Stimulated activated CD4-positive, alpha-beta T cell treated with anti-CD3 and anti-CD28 coated beads, Interleukin-1b, Interleukin-23, amount 100 ng/mL, for 24 hours (primary cell): ENCODE data around the gene CD300A.
"Not testable (repeated sequence)": the region's sequence is repeated elsewhere in the genome, so short reads cannot be mapped to it uniquely, and the experiment has no call there.

Source experiments
- DNase-seq, 4 experiments: peaks; one replicate each; pipeline ENCODE4 v3.0.0-alpha.2; 2020; ENCODE audit warnings: low read depth in 4 of 4, low spot score in 1 of 4

The CD300A gene

DNA sequence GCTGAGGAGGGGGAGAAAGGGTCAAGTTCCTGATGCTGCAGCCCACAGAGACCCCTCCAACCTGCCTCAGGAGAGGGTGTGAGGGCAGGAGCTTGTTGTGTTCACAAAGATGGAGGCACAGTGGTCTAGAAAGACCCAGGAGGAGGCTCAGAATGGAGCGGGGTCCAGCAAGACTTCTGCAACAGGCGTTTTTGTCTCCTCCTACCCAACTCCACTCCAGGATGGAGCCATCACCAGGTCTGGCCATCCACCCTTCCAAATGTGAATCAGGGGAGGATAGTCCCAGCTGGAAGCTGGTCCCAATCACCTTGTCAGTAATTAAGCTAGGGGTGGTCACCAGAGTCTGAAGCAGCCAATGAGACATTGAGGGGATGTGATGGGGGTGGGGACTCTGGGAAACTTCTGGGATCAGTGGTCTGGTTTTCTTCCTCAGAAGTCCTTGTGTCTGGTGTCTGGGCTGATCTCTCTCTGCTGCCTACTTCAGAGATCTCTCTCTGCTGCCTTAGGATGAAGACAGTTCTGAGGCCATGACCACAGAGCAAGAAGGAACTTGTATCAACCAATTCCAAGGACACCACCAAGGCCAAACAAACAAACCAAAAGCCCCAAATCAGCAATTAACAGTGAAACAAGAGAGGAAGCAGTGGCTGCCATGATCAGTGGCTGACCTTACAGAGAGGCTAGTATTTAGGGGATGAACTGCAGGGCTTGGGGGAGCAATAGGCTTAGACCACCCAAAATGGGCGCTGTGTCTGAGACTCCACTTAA, 50.3 kb downstream of the CD300A start:
- no peak for DNase-seq

- DNase-seq = not testable (repeated sequence)
Measured at GRCh38 chr17:74518413-74518981, 52.1 kb downstream of the CD300A start.

GRCh38 chr17:74520016-74520434, 53.6 kb downstream of the CD300A start:
- DNase-seq = no peak

DNA sequence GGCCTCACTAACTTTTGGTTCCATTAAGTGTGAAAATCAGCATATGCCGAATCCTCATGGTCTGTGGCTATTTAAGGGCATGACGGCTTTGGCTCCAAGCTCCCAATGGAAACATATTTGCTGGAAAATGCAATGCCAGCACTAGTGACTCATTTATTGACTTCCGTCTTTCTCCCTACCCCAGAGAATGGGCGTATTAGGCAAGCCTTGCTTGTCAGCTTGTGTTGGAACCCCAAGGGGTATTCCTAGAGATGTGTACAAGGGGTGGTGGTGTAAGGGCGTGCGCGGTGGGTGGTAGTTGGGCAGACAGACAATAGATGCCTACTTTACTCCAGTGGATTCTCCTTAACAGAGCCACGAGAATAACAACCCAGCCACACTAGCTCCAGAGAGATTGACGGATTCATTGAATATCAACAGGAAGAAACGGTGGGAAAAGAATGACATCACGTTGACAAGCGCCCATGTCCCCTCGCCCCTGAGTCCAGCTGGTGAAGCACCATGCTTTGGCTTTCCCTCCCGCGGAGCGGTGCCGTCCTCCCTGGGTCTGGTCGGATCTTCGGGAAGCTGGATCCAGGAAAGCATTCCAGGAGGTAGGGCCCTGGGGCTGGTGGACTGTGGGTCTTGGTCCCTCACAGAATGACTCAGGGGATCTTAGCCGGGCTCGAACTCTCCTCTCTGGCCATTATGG, 54.5 kb downstream of the CD300A start:
- no peak for DNase-seq

DNA sequence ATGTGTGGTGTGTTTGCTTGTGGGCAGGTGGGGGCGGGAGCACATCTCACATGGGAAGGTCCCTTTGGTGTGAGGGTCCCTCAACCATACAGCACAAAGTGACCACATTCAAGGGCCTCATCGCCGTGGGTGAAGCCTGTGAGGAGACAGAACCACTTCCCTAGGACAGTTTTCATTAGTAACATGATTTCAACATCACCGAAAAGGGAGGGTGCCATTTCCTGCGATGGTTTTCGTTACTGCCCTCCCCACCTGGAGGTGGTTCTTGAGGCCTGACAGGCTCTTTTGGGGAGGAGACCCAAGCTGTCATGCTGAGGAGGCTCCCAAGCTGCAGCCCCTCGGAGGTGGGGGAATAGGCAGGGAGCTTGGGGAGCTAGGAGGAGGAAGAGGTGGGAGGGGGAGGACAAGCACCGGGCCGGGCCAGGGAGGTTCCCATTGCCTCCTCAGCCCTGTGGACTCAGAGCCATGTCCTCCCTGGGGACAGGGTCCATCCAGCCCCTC, 55.3 kb downstream of the CD300A start:
- DNase-seq = no peak

- no peak for DNase-seq
Measured at GRCh38 chr17:74522381-74523105, 56.1 kb downstream of the CD300A start.

- no peak for DNase-seq
Measured at GRCh38 chr17:74523308-74523707, 56.9 kb downstream of the CD300A start.

GRCh38 chr17:74524653-74525464, 58.4 kb downstream of the CD300A start:
- DNase-seq = no peak

DNA sequence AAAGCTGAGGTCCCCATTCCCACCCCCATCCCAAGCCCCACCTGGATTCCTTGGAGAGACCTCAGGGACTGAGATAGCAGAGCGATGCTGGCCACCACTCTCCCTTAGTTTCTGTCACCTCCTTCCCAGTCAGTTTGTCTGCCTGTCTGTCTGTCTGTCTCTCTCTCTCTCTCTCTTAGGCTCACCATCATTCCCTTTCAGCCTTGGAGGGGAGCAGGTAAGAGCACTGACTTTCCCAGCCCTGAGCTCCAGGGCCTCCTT, 59.0 kb downstream of the CD300A start:
- DNase-seq = no peak

DNA sequence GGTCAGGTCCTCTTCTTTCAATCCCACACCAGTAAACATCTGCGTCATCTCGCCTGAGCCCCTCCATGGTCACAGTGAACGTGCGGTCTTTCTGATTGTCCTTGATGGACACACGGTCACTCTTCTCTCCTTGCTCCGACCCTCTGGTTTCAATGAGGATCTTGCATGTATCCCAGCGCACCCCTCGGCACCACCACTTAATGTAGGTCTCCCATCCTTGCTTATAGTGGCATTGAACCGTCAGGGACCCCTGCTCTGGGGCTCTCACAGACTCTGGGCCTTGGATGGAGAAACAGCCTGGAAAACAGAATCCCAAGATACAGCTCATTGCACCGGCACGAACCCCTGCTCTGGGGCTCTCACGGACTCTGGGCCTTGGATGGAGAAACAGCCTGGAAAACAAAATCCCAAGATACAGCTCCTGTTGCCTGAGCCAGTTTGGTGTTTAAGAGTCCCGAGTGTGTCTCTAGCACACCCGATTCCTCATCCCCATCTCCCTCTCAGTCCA, 59.4 kb downstream of the CD300A start:
- DNase-seq = no peak

- DNase-seq = no peak
Measured at GRCh38 chr17:74526681-74527080, 60.2 kb downstream of the CD300A start.

DNA sequence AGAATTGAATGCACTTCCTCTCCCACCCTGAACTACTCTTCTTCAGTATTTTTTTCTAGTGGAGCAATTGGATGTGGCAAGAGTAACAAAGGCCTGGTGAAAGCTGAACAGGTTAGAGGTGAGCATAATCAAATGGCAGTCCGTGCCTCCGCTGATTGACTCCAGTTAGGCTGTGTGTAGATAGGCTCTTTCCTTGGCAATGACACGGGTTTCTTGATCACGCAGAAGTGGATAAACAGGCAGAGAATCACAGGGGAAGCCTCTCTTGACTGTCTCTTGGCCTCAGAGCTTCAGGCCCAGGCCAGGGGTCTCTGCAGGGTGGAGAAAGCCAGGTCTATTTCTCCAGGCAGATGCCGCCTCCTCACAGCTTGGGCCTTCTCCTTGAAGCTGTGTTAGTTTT, 60.6 kb downstream of the CD300A start:
- no peak for DNase-seq

- no peak for DNase-seq
Measured at GRCh38 chr17:74527756-74528155, 61.3 kb downstream of the CD300A start.

DNA sequence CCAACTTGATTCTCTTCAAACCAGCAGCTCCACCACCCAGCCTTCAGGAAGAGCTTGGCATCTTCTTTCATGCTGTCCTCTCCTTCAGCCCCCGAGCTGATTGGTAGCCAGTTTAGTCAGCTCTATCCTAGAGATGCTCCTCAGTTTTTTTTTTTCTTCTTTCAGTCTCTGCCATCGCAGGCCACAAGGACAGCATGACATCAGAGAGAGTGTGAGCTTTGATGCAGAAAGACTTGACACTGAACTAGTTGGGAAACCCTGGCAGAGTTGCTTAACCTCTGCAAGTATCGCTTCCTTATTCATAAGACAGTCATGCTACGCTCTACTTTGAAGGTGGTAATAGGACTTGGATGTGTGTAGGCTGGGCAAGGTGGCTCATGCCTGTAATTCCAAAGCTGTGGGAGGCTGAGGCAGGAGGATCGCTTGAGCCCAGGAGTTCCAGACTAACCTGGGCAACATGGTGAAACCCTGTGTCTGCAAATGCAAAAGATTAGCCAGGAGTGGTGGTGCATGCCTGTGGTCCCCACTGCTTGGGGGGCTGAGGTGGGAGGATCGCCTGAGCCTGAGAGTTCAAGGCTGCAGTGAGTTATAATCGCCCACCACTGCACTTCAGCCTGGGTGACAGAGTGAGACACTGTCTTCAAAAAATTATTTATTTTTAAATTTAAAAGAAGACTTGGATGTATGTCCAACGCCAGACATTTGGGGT, 62.2 kb downstream of the CD300A start:
- no peak for DNase-seq

DNA sequence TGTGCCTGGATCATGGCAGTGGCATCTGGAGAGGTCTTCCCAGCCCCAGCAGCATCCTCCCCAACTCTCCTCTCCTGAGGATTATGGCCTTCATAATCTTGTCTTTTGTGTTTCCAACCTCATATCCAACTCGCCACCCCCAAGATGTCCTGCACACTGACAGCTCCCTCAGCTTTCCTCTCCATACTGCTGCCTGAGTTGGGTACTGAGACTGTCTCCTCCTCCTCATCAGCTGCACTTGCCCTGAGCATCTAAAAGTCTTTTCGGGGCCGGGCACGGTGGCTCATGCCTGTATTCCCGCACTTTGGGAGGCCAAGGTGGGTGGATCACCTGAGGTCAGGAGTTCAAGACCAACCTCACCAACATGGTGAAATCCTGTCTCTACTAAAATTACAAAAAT, 62.8 kb downstream of the CD300A start:
- no peak for DNase-seq

DNA sequence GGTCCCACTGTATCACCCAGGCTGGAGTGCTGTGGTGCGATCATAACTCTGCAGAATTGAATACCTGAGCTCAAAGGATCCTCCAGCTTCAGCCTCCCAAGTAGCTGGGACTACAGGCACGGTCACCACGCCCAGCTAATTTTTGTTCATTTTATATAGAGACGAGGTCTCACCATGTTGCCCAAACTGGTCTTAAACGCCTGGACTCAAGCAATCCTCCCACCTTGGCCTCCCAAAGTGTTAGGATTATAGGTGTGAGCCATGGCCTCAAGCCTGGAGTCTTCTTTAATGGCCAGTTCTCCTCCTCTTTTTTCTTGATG, 64.4 kb downstream of the CD300A start:
- DNase-seq = no peak

DNA sequence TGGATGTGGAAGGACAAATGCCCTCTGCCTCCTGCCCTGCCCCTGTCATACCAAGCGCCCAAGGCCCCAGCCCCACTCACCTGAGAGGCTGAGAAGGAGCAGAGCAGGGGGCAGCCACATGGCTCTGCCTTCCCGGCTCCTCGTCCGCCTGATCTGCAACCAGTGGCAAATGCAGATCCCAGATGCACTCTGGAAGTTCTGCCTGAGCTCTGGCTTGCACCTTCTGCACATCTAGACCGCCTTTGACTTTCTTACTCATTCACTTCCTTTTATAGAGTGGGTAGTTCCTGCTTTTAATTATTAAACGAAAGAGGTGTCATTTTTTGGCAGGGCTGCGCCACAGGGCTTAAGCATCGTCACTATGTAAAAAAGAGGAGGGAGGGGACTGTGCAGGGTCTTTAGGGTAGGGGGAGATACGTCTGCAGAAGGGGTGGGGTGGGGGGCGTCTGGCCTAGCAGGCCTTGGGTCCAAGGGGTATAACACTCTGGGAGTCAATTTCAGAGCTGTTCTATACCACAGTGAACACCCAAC, 64.9 kb downstream of the CD300A start, which contains the start of gene CD300LB:
TSS of gene CD300LB (minus strand) at position 245 of the 531 bp plus-strand sequence. CDS start at position 120, 125 bp downstream.
- DNase-seq = no peak

DNA sequence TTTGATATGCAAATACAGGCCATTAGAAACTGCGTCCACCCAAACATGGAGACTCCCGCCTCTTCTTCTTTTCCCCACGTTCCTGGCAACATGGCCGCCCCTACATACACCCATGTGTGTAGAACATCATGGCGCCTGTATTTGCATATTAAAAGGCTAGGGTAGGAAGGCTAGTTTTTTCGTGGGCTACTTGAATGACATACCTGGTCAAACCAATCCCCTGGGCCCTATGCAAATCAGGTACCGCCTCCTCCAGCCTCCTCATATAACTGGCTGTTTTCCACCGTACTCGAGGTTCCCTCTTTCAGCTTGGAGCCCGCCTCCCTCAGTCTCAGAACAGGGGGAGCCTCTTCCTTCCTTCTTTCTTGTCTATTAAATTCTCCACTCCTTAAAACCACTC, 65.7 kb downstream of the CD300A start:
- DNase-seq = no peak
